ENCODE measurements around the gene CAB39L. TPM values are rescaled to one million over a fixed set of nuclear protein-coding genes. Genes with fewer than 3 reads are reported as not detected.

The CAB39L gene
- total and polyA plus RNA-seq, 2 donors from 2014 or later = 11.0 to 16.0 TPM

- no peaks in the 10 kb centered on the region for H3K36me3 ChIP-seq (ENCODE audit: control insufficient read depth in 2 of 3, insufficient read depth in 3 of 3, low read length in 3 of 3)
- peak; percentile 25 for FAIRE-seq
- no peaks in the 10 kb centered on the region for H3K9me3 ChIP-seq (ENCODE audit: control insufficient read depth in 2 of 3, insufficient read depth in 1 of 3, low read length in 3 of 3)
- H3K27ac ChIP-seq (ENCODE audit: low read depth in 2 of 2, low read length in 2 of 2) = peak overlapping the region; percentile 3
- H3K4me1 ChIP-seq (ENCODE audit: control insufficient read depth in 2 of 3, insufficient read depth in 2 of 3, low read depth in 1 of 3, low read length in 3 of 3) = no peaks in the 10 kb centered on the region
- intact Hi-C loops (cut with DNase I) = no loop called here
- no peak overlapping the region for H3K9ac ChIP-seq (ENCODE audit: low read length in 3 of 3)
- no peaks in the 10 kb centered on the region for H3K27me3 ChIP-seq (ENCODE audit: control insufficient read depth, insufficient read depth, low read length)
- H3K4me3 ChIP-seq (ENCODE audit: low read length in 3 of 3) = no peak overlapping the region
- TF ChIP-seq CTCF (IDR thresholded peaks at IDR 0.05; ENCODE audit: borderline replicate concordance, extremely low read depth, insufficient read depth) = no peak
- DNase-seq = no peak
Observed at GRCh38 chr13:49356223-49356622, 87.6 kb downstream of the CAB39L start.

GRCh38 chr13:49354719-49355118 is 89.1 kb downstream of the CAB39L start:
- no peak for FAIRE-seq
- no peaks in the 10 kb centered on the region for H3K9me3 ChIP-seq (ENCODE audit: control insufficient read depth in 2 of 3, insufficient read depth in 1 of 3, low read length in 3 of 3)
- H3K27ac ChIP-seq (ENCODE audit: low read depth in 2 of 2, low read length in 2 of 2) = no peak overlapping the region
- intact Hi-C loops (cut with DNase I) = no loop called here
- no peak for TF ChIP-seq CTCF (IDR thresholded peaks at IDR 0.05; ENCODE audit: borderline replicate concordance, extremely low read depth, insufficient read depth)
- DNase-seq = no peak
- H3K4me3 ChIP-seq (ENCODE audit: low read length in 3 of 3) = no peak overlapping the region
- H3K9ac ChIP-seq (ENCODE audit: low read length in 3 of 3) = no peak overlapping the region
- no peaks in the 10 kb centered on the region for H3K27me3 ChIP-seq (ENCODE audit: control insufficient read depth, insufficient read depth, low read length)
- peaks cover 0 to 3% (median 0%) of the 10 kb centered on the region in 3 donors for H3K36me3 ChIP-seq (ENCODE audit: control insufficient read depth in 2 of 3, insufficient read depth in 3 of 3, low read length in 3 of 3)
- H3K4me1 ChIP-seq (ENCODE audit: control insufficient read depth in 2 of 3, insufficient read depth in 2 of 3, low read depth in 1 of 3, low read length in 3 of 3) = no peaks in the 10 kb centered on the region

GRCh38 chr13:49353908-49354307 is 90.0 kb downstream of the CAB39L start:
- H3K4me1 ChIP-seq (ENCODE audit: control insufficient read depth in 2 of 3, insufficient read depth in 2 of 3, low read depth in 1 of 3, low read length in 3 of 3) = no peaks in the 10 kb centered on the region
- DNase-seq (no peak), FAIRE-seq (no peak)
- no peak overlapping the region for H3K9ac ChIP-seq (ENCODE audit: low read length in 3 of 3)
- H3K27me3 ChIP-seq (ENCODE audit: control insufficient read depth, insufficient read depth, low read length) = no peaks in the 10 kb centered on the region
- TF ChIP-seq CTCF (IDR thresholded peaks at IDR 0.05; ENCODE audit: borderline replicate concordance, extremely low read depth, insufficient read depth) = no peak
- no peaks in the 10 kb centered on the region for H3K9me3 ChIP-seq (ENCODE audit: control insufficient read depth in 2 of 3, insufficient read depth in 1 of 3, low read length in 3 of 3)
- H3K4me3 ChIP-seq (ENCODE audit: low read length in 3 of 3) = no peak overlapping the region
- peaks cover 0 to 3% (median 0%) of the 10 kb centered on the region in 3 donors for H3K36me3 ChIP-seq (ENCODE audit: control insufficient read depth in 2 of 3, insufficient read depth in 3 of 3, low read length in 3 of 3)
- intact Hi-C loops (cut with DNase I) = no loop called here
- no peak overlapping the region for H3K27ac ChIP-seq (ENCODE audit: low read depth in 2 of 2, low read length in 2 of 2)

- Histone ChIP-seq H3K9ac (ENCODE audit: low read length in 3 of 3) (no peak overlapping the region), H3K27ac (ENCODE audit: low read depth in 2 of 2, low read length in 2 of 2) (no peak overlapping the region)
- intact Hi-C loops (cut with DNase I) = no loop called here
Observed at GRCh38 chr13:49351871-49352270, 92.0 kb downstream of the CAB39L start.

More at GRCh38 chr13:49351871-49352270, 92.0 kb downstream of the CAB39L start:
- no peaks in the 10 kb centered on the region for H3K4me1 ChIP-seq (ENCODE audit: control insufficient read depth in 2 of 3, insufficient read depth in 2 of 3, low read depth in 1 of 3, low read length in 3 of 3)
- FAIRE-seq (no peak), DNase-seq (no peak)
- no peaks in the 10 kb centered on the region for H3K9me3 ChIP-seq (ENCODE audit: control insufficient read depth in 2 of 3, insufficient read depth in 1 of 3, low read length in 3 of 3)
- H3K4me3 ChIP-seq (ENCODE audit: low read length in 3 of 3) = no peak overlapping the region
- no peak for TF ChIP-seq CTCF (IDR thresholded peaks at IDR 0.05; ENCODE audit: borderline replicate concordance, extremely low read depth, insufficient read depth)
- no peaks in the 10 kb centered on the region for H3K27me3 ChIP-seq (ENCODE audit: control insufficient read depth, insufficient read depth, low read length)
- H3K36me3 ChIP-seq (ENCODE audit: control insufficient read depth in 2 of 3, insufficient read depth in 3 of 3, low read length in 3 of 3) = peaks cover 0 to 3% (median 0%) of the 10 kb centered on the region in 3 donors
